Measurements from ENCODE around the gene TPRN.

GRCh38 chr9:137180491-137180890, 20.1 kb downstream of the TPRN start:
- TF ChIP-seq CTCF (IDR thresholded peaks at IDR 0.05; ENCODE audit: poor library complexity, severe bottlenecking) (no peak), EZH2 (IDR thresholded peaks at IDR 0.05; ENCODE audit: borderline replicate concordance, insufficient read depth, low read length, poor library complexity, severe bottlenecking) (no peak), REST (IDR thresholded peaks at IDR 0.05; ENCODE audit: borderline replicate concordance) (no peak), POLR2AphosphoS5 (IDR thresholded peaks at IDR 0.05) (no peak), EP300 (conservative IDR thresholded peaks at IDR 0.05; ENCODE audit: poor library complexity, severe bottlenecking) (no peak), TAF1 (IDR thresholded peaks at IDR 0.05; ENCODE audit: low read depth) (no peak), SMC3 (conservative IDR thresholded peaks at IDR 0.05; ENCODE audit: poor library complexity) (no peak)
